Measurements from ENCODE around the gene NAP1L4.

The NAP1L4 gene

GRCh38 chr11:2933375-2934020 lies 58.6 kb downstream of the NAP1L4 start:
- no peak for DNase-seq

- no peak for DNase-seq
These were observed 59.3 kb downstream of the NAP1L4 start for GRCh38 chr11:2932850-2933251.

GRCh38 chr11:2931771-2932738 lies 60.1 kb downstream of the NAP1L4 start:
- DNase-seq, result no peak

- no peak for DNase-seq
These were observed 60.7 kb downstream of the NAP1L4 start for GRCh38 chr11:2931420-2931746.

- DNase-seq, result no peak
These were observed 61.3 kb downstream of the NAP1L4 start for GRCh38 chr11:2930704-2931419.

GRCh38 chr11:2929950-2930703 lies 62.0 kb downstream of the NAP1L4 start:
- DNase-seq, result no peak

- no peak for DNase-seq
These were observed 62.6 kb downstream of the NAP1L4 start for GRCh38 chr11:2929531-2929949.

- DNase-seq, result no peak
These were observed 63.3 kb downstream of the NAP1L4 start, which contains the start of gene PHLDA2 for GRCh38 chr11:2928605-2929530. Gene PHLDA2, minus strand, starts transcription at chr11:2929420. Its CDS starts 56 bp downstream, at chr11:2929364.

- DNase-seq, result no peak
These were observed 64.1 kb downstream of the NAP1L4 start for GRCh38 chr11:2927851-2928604.

GRCh38 chr11:2927121-2927800 lies 64.9 kb downstream of the NAP1L4 start:
- DNase-seq, result no peak

- no peak for DNase-seq
These were observed 65.5 kb downstream of the NAP1L4 start for GRCh38 chr11:2926611-2927051.

GRCh38 chr11:2924821-2925675 lies 67.1 kb downstream of the NAP1L4 start:
- no peak for DNase-seq

GRCh38 chr11:2924381-2924780 lies 67.7 kb downstream of the NAP1L4 start:
- no peak for DNase-seq

GRCh38 chr11:2923446-2924375 lies 68.4 kb downstream of the NAP1L4 start:
- no peak for DNase-seq

GRCh38 chr11:2922655-2923054 lies 69.5 kb downstream of the NAP1L4 start:
- no peak for DNase-seq

GRCh38 chr11:2921742-2922493 lies 70.2 kb downstream of the NAP1L4 start:
- DNase-seq, result no peak

- DNase-seq, result no peak
These were observed 70.9 kb downstream of the NAP1L4 start for GRCh38 chr11:2921261-2921660.

Data from NCI-H2171 (cell line).